HG03571 (cell line): ENCODE data around the gene BCAP31.
"Not testable (repeated sequence)": the region's sequence is repeated elsewhere in the genome, so short reads cannot be mapped to it uniquely, and the experiment has no call there.

ENCODE experiments used
- ATAC-seq: cut with Tn5 transposase; IDR thresholded peaks from one replicate; pipeline ENCODE4 v1.9.1; 2021; ENCODE audit not compliant: unreplicated experiment

The BCAP31 gene

GRCh38 chrX:153763298-153763932, 39.2 kb upstream of the BCAP31 start:
- no peak for ATAC-seq

DNA sequence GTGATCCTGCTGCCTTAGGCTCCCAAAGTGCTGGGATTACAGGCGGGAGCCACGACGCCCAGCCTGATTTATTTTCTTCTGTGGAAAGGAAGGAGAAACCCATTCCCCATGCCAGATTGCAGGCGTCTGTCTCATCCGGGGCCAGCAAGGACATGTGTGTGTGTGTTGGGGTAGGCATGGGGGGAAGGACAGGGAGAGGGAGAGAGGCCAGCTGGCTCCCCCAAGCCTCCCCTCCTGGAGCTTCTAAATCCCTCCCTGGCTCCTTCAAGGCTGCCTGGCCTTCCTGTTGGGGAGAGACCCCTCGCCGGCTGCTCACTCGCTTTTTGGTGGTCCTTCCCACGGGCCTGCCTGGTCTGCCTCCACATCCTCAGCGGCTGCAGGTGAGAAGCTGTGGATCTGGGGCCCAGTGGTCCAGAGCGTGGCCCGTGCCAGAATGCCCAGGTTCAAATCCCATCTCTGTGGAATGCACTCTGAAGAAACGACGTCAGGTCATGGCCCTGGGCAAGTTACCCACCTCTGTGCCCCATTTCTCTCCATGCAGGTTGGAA, 38.5 kb upstream of the BCAP31 start:
- no peak for ATAC-seq

- no peak for ATAC-seq
These were observed 37.7 kb upstream of the BCAP31 start for GRCh38 chrX:153761863-153762262.

DNA sequence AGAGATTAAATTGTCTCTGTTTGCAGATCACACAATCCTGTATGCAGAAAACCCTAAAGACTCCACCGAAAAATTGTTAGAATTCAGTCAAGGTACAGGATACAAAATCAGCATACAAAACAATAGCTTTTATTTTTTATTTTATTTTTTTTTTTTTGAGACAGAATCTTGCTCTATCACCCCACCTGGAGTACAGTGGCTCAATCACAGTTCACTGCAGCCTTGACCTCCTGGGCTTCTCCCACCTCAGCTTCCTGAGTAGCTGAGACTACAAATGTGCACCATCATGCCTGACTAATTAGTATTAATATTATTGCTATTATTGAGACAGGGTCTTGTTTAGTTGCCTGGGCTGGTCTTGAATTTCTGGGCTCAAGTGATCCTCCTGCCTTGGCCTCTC, 30.9 kb upstream of the BCAP31 start:
- no peak for ATAC-seq

DNA sequence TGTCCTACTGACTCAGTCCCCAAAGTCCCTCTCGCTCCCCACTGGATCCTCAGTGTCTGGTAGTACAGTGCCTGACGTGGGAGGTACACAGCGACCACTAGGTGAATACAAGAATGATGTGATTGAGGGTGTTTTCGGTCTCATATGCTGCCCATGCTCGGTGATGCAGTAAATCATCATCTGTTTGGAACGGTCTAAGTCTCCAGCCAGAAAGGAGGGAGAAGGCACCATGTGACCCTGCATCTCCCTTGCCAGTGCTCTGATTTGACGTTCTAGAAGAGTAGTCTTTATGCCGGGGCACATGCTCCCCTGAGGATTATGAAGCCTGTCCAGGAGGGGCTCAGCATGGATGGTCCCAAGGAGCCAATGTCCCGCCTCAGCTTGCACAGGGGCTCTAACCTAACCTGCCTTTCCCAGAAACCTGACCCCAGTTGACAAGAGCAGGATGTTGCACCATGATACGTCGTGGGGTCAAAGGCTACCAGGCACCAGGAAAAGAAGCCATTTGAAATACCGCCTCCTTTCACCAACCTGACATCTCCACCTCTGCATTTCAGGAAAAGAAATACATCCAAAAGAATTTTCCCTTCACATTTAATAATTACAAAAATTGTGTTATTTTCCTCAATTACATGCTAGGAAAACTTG, 26.1 kb upstream of the BCAP31 start:
- no peak for ATAC-seq

- ATAC-seq, result not testable (repeated sequence)
These were observed 24.8 kb upstream of the BCAP31 start for GRCh38 chrX:153749017-153749416.

GRCh38 chrX:153746991-153747390, 22.8 kb upstream of the BCAP31 start:
- ATAC-seq, result not testable (repeated sequence)

DNA sequence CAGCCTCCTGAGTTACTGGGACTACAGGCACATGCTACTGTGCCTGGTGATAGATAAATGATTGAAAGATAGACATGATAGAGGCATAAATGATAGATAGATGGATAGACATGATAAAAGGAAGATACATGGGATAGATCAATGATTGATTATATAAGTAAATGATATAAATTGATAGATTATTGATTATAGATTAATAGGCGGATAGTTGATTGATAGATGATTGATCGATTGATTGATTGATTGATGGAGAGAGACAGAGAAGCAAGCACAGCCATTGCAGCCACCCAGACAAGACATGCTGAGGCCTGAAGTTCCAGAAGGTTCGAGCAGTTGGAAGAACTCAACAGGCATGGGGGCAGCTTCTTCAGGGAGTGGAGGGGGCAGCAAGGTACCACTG, 22.2 kb upstream of the BCAP31 start:
- ATAC-seq, result no peak

- not testable (repeated sequence) for ATAC-seq
These were observed 20.9 kb upstream of the BCAP31 start for GRCh38 chrX:153745067-153745433.

GRCh38 chrX:153744210-153745066, 20.3 kb upstream of the BCAP31 start:
- ATAC-seq, result no peak

- ATAC-seq, result not testable (repeated sequence)
These were observed 19.5 kb upstream of the BCAP31 start for GRCh38 chrX:153743468-153744209.

DNA sequence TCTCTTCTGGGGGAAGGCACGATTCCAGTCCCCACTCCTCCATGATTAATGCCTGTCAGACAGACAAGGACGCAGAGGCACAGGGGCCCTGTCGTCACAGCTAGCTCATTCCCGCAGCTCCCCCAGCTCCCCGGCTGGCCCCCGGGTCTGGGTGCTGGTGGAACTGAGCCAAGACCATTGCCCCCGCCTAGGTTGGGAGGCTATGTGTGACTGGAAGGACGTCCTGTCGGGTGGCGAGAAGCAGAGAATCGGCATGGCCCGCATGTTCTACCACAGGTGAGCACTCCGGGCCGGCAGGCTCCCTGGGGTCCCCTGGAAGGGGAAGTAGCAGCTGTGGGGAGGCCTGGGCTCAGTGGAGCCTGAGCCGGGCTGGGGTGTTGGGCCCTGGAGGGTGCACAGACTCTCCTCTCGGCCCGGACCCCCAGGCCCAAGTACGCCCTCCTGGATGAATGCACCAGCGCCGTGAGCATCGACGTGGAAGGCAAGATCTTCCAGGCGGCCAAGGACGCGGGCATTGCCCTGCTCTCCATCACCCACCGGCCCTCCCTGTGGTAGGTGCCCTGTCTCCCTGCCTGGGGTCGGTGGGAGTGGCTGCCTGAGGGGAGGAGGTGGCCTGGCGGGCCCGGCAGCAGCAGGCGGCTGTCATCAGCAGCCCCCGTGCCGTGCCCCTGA, 18.7 kb upstream of the BCAP31 start:
- not testable (repeated sequence) for ATAC-seq

DNA sequence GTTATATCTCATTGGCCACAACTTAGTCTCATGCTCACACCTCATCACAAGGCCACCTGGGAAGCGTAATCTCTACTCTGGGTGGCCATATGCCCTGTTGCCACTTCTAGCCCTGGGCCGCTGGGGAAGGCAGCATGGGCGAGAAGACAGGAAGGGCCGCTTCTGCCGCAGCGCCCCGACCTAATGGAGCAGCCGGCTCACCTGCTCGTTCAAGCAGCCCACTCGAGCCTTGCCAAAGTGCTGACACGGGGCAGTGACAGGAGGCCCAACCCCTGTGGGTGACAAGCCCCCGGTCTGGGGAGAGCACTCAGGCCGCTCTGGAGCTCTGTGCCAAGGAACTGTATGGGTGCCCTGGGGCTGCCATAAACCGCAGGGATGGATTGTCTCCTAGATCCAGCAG, 17.9 kb upstream of the BCAP31 start:
- ATAC-seq, result not testable (repeated sequence)

DNA sequence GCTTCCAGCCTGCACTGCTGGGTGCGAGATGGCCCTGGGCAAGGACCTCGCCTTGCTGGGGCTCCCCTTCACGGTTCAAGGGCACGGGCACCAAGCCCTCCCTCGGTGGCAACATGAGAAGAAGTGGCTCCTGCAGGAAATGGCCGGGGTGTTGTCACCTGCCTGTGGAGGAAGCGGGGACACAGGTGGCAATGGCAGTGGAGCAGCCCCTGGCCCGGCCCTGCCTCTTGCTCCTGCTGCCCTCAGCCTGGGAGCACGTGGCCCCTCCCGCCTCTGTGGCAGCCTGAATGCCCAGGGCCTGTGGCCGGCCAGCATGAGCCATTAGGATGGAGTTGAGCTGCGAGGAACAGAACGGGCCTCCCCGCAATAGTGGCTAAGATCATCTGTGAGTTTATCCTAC, 17.3 kb upstream of the BCAP31 start:
- ATAC-seq, result no peak

- ATAC-seq, result no peak
These were observed 16.5 kb upstream of the BCAP31 start for GRCh38 chrX:153740631-153741222.

GRCh38 chrX:153739754-153740486, 15.7 kb upstream of the BCAP31 start:
- no peak for ATAC-seq

- ATAC-seq, result no peak
These were observed 13.9 kb upstream of the BCAP31 start for GRCh38 chrX:153738056-153738605.

DNA sequence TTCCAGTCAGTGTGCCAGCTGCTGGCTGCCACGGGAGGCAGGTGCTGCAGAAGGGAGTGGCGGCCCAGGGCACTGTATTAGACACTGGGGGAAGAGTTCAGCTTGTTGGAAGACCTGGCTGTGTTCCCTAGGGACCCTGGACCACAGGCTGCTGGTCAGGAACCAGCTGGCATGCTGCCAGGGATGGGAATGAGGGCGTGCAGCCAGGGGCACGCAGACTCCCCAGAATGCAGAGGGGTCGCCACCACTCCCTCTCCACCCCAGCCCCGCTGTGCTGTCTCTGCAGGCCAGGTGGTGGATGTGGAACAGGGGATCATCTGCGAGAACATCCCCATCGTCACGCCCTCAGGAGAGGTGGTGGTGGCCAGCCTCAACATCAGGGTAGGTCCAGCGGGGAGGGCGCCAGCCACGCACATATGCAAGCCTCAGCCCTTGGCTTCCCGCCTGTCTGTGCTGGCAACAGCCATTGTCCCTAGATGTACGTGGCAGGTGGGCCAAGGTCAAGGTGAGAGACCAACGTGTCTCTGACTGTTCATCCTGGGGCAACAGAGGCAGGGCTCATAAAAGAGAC, 12.8 kb upstream of the BCAP31 start:
- no peak for ATAC-seq
